Endothelial cell of umbilical vein (primary cell): ENCODE results near the gene APOO.

Source experiments
- EZH2 ChIP-seq: IDR thresholded peaks from 2 replicates; pipeline ENCODE4 v1.6.1; 2012; ENCODE audit warnings: borderline replicate concordance, low read depth, mild to moderate bottlenecking, moderate library complexity, low read length, inconsistent platforms; ENCODE audit not compliant: severe bottlenecking
- POLR2A ChIP-seq: IDR thresholded peaks from 2 replicates; pipeline ENCODE4 v1.6.1; 2012; ENCODE audit warnings: low read depth, mild to moderate bottlenecking, control low read depth, low read length

- TF ChIP-seq EZH2 (no peak), POLR2A (no peak)
Measured at GRCh38 chrX:23861215-23861896, 46.4 kb downstream of the APOO start.
